ENCODE data around the gene TOR2A.
A peak's percentile ranks its signal among the peaks of the same experiment; 100 is the strongest.
"Not testable (repeated sequence)": the region's sequence is repeated elsewhere in the genome, so short reads cannot be mapped to it uniquely, and the experiment has no call there.

Gene TOR2A

DNA sequence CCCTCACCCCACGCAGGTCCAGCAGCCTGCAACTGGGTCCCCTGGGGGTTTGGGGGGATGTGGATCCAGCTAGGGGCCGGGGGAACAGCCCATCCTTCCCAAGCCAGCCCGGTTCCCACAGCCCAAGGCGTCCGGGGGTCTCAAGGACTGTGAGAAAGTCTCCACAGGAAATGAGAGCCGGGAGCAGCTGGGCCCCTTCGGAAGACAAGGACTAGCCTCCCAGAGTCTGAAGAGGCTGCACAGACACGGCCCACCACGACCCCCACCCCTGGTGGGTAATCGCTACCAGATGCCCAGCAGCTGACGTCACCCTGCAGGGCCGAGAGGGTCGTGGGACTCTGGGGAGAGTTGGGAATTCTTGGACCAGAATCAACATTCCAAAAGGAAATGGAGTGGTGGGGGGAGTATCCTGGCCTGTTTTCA, 32.8 kb upstream of the TOR2A start:
- DNase-seq, result no peak

DNA sequence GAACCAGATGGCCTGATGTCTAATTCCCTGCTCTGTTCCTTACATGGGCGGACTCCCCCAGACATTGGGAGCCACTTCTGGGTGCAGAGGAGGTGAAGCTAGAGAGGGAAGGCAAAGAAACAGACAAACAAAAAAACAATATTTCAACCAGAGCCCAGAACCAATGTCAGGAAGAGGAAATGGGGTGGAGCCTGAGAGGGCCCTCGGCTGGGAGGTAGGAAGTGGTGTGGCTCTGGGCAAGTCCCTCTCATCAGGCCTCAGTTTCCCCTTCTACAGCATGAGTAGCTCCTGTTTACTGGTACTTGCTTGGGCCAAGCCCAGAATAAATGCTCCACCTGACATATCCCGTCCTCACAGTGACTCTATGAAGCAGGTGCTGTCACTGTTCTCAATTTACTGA, 32.3 kb upstream of the TOR2A start:
- peak; percentile 37 for DNase-seq

DNA sequence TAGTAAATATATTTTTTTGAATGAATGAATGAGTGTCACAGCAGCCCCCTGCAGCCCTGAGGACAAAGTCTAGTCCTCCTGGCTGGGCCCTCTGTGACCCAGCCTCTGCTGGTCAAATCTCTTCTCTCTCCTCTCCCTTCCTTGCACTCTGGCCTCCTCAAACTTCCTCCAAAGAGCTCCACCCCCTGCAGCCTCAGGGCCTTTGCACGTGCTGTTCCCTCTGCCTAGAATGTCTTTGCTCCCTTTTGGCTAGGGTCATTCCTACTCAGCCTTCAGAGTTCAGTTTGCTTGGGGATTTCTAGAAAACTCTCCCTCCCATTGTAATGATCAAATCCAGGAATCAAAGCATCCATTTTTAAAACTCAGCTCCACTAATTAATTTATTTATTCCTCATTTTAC, 30.3 kb upstream of the TOR2A start:
- DNase-seq, result no peak

DNA sequence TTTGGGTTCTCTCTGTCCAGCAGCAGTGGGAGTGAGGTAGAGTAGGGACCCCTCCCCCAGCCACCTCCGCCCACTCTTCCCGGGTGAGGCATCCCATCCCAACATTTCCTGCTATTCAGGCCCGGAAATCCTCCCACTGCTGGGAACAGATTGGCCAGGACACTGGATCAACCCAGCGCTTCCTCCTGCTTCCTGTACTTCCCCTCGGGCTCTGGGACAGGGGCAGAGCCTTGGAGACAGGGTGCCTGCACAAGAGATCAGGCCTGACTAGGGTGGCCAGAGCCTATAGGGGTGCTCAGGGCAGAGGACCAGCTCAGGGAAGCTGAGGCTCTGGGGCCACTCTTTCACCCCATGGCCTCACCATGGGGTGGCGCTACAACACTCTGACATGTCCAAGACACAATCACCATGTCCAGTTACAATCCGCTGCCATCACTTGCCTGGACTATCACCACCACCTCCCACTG, 28.9 kb upstream of the TOR2A start:
- DNase-seq, result peak; percentile 43

DNA sequence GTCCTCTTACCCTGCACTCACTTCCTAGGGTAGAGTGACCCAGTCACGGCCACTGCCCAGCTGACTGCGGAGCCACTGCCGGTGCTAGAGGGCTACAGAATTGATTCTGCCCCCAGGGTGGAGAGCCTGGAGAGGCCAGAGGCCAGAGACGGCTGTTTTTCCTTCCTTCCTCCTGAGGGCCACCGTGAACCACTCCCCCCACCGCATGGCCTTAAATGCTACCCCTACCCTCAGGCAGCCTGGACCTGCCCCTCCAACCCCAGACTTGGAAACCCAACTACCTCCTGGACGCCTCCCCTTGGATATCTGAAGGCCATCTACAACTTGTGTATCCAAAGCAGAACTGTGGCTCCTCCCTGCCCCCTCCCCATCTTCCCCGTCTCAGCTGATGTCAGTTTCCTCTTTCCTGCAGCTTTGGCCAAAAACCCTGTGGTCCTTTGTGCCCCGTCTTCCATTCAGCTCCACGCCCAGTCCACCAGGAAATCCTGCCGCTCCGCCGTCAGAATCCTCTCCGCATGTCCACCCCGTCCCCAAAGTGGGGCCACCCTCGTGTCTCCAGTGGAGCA, 27.1 kb upstream of the TOR2A start:
- no peak for DNase-seq

- DNase-seq, result no peak
Measured at GRCh38 chr9:127761491-127761956, 26.4 kb upstream of the TOR2A start.

DNA sequence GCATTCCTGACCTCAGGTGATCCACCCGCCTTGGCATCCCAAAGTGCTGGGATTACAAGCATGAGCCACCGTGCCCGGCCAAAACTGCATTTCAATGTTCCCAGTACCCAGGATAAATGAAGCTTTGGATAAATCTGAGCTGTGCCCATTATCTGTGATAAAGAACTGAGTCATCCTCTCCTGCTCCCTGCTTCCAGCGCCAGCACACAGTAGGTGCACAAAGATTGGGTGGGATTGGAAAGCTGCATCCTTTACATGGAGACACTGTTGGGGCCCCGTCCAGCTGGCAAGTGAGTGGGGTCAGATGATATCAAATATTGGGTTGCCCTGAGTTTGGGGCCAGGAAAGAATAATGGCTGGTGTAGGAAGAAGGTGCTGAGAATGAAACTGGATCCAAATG, 26.0 kb upstream of the TOR2A start:
- DNase-seq, result no peak

GRCh38 chr9:127758843-127759242, 23.7 kb upstream of the TOR2A start:
- DNase-seq, result no peak

- not testable (repeated sequence) for DNase-seq
Measured at GRCh38 chr9:127756776-127757175, 21.7 kb upstream of the TOR2A start.

DNA sequence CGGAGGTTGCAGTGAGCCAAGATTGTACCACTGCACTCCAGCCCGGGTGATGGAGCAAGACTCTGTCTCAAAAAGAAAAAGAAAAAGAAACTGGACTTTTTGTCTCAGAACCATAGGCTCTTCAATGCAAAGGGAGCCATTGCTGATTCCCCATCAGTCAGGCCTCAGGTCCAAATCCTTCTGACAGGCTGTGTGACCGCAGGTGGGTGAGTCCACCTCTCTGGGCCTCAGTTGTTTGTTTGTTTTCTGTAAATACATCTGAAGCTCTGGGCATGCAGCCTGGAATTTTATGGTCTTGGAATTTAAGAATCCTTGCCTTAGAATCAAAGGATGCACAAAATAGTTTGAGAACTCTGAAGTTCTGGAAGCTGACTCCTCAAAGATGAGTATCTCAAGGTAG, 21.1 kb upstream of the TOR2A start:
- DNase-seq, result no peak

GRCh38 chr9:127755061-127756060, 20.3 kb upstream of the TOR2A start:
- DNase-seq, result peak; percentile 69

- peak; percentile 53 for DNase-seq
Measured at GRCh38 chr9:127754099-127755060, 19.3 kb upstream of the TOR2A start.

DNA sequence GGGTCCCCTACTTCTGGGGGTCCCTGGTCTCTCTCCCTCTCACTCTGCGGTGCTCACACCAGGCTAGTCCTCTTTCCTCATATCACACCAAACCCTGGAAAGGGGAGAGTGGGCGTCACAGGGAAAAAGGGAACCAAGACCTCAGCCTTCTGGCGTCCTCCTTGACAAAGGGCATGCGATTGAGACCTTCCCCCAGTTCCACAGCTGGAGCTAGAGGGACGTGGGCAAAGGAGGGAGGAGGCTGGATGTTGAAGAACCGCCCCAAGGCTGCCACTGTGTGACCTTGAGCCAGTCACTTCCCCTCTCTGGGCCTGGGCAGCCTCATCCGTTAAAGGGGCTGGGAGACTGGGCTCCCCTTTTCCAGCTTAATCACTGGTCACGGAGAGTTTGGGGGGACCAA, 18.5 kb upstream of the TOR2A start:
- no peak for DNase-seq

- DNase-seq, result no peak
Measured at GRCh38 chr9:127753148-127753547, 18.1 kb upstream of the TOR2A start.

- DNase-seq, result no peak
Measured at GRCh38 chr9:127751269-127752054, 16.4 kb upstream of the TOR2A start.

GRCh38 chr9:127749090-127749787, 14.1 kb upstream of the TOR2A start:
- no peak for DNase-seq

DNA sequence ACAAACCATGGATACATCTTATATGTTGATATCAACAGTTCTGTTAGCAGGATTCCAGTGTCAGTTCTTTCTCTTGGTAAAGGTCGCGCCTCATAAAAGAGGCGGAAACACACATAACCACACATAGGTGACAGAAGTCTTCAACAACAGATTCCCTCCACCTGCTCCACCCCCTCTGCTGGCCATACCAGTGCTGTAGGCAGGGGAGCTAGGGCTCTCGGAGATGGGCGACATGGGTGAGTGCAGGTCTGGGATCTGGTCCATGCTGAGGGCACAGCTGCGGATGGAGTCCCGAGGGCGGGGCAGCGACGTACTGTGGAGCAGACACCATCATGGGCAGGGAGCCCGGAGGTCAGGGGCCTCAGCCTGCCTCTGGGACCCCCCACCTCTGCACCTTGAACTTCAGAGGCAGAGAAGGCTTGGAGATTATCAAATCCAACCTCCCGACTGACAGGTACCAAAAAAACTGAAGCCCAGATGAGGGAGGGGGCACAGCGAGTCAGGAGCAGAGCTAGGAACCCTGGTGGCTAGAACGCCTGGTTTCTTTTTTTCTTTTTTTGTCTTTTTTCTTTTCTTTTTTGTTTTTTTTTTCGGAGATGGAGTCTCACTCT, 12.0 kb upstream of the TOR2A start:
- peak; percentile 14 for DNase-seq

- DNase-seq, result no peak
Measured at GRCh38 chr9:127744398-127745110, 9.5 kb upstream of the TOR2A start.

- DNase-seq, result peak; percentile 98
Measured at GRCh38 chr9:127742435-127743088, 7.5 kb upstream of the TOR2A start.

Measured in NCI-H82 (cell line).